Nucleus accumbens (tissue), 56 donors: ENCODE results near the gene CERK.
"Not testable (repeated sequence)": the region's sequence is repeated elsewhere in the genome, so short reads cannot be mapped to it uniquely, and the experiment has no call there.

Experiments used
- DNase-seq, 56 donors: peaks; one replicate each; lab custom pipeline; 2025; lab: John Stamatoyannopoulos, UW

Gene CERK

DNA sequence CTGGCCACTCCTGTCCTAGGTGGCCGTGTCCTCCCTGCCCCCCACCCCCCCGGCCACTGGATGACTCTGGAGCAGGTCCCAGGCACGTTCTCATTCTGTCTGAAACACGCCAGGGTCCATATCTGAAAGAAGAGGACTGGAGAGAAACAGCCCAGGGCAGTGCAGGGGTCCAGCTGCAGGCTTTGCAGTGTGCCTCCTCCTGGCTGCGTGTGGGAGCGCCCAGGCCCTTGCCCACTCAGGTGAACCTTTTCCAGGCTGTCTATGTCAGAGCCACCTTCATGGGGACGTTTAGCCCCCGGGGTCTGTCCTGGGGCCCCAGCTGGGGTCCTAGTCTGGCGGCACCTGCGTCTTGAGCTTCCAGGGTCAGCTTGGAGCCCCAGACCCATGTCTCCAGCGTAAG lies 102.3 kb downstream of the CERK start:
- DNase-seq: no peak

DNA sequence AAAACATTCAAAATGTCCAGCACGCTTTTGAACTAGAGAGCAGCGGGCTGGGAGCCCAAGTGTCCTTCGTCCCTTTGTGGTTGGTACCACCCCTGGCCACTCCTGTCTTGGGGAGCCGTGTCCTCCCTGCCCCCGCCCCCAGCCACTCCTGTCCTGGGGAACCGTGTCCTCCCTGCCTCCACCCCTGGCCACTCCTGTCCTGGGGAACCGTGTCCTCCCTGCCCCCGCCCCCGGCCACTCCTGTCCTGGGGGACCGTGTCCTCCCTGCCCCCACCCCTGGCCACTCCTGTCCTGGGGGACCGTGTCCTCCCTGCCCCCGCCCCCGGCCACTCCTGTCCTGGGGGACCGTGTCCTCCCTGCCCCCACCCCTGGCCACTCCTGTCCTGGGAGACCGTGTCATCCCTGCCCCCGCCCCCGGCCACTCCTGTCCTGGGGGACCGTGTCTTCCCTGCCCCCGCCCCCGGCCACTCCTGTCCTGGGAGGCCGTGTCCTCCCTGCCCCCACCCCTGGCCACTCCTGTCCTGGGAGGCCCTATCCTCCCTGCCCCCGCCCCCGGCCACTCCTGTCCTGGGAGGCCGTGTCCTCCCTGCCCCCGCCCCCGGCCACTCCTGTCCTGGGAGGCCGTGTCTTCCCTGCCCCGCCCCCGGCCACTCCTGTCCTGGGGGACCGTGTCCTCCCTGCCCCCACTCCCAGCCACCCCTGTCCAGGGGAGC lies 102.9 kb downstream of the CERK start:
- DNase-seq: not testable (repeated sequence)
